HG03575 (cell line): ENCODE measurements around the gene GGA2.
"Not testable (repeated sequence)": the region's sequence is repeated elsewhere in the genome, so short reads cannot be mapped to it uniquely, and the experiment has no call there.

ENCODE experiments used
- ATAC-seq: cut with Tn5 transposase; IDR thresholded peaks from one replicate; pipeline ENCODE4 v1.9.1; 2021; ENCODE audit not compliant: unreplicated experiment, insufficient number of reproducible peaks, low FRiP score; ENCODE audit errors: extremely low read depth

GGA2 gene

GRCh38 chr16:23485257-23485614 is 25.1 kb downstream of the GGA2 start:
- no peak for ATAC-seq

- ATAC-seq = no peak
Observed at GRCh38 chr16:23484510-23485256, 25.6 kb downstream of the GGA2 start.

DNA sequence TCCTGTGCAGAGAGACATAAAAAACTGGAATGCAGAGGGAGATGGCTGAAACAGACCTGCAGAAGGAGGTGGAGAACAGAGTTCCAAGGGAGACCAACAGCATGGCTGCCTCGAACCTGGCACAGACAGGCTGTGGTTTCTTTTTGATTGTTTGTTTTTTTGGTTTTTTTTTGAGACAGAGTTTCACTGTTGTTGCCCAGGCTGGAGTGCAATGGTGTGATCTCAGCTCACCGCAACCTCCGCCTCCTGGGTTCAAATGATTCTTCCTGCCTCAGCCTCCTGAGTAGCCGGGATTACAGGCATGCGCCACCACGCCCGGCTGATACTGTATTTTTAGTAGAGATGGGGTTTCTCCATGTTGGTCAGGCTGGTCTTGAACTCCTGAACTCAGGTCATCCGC is 26.8 kb downstream of the GGA2 start:
- ATAC-seq = not testable (repeated sequence)

GRCh38 chr16:23482778-23483177 is 27.5 kb downstream of the GGA2 start:
- ATAC-seq = no peak

DNA sequence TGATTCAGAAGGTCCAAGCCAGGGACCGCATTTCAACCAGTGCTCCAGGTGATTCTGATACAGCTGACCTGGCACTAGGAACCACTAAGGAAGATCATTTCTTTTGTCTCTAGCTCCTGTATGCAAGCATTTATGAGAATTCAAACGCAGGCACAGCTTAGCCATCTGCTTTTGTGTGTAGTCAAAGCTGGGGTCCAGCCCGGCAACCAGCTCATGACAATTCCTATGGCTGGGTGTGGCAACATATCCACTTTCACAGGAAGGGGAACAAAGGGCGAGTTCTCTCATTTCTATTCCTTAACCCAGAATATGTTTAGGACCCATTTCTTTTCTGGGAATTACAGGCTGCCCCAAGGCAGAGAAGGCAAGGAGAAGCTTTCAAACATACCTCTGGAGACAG is 30.0 kb downstream of the GGA2 start:
- no peak for ATAC-seq

GRCh38 chr16:23479138-23479537 is 31.2 kb downstream of the GGA2 start:
- ATAC-seq = no peak

DNA sequence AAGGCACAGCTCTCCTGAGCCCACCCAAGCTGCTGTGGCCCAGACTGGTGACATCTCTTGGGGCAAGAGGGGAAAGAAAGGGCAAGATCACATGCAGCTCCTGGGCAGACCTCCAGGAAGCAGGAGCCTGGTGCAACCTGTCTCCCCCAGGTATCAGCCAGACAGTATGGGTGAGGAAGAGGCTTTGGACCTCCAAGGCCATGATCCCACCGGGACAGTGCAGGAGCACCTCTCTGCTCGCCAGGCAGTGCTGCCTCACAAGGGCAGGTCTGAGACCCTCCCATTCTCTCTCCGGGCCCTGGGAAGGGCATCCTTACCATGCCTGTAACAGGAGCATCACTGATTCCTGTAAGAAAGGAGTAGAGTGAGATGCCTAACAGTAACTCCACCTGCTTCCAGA is 31.7 kb downstream of the GGA2 start:
- ATAC-seq = no peak

GRCh38 chr16:23476289-23476688 is 34.0 kb downstream of the GGA2 start:
- ATAC-seq = no peak

DNA sequence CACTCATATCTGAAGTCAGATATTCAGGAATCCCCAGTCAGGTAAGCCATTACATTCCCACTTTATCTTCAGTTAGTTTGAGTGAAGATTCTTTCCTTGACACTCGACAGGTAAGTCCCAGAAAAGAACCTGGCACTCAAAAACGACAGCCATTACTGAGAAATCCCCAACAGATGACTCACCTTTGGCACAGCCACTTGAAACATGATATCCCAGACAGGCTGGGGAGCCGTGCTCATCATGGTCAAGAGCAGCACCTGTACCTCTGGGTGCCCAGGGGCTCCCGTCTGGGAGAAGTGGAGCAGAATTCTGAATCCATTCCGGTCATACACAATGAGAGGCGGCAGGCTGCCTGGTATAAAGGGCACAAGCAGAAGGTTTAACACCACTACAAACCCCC is 40.5 kb downstream of the GGA2 start:
- ATAC-seq = no peak

- ATAC-seq = no peak
Observed at GRCh38 chr16:23466162-23466885, 44.0 kb downstream of the GGA2 start.

DNA sequence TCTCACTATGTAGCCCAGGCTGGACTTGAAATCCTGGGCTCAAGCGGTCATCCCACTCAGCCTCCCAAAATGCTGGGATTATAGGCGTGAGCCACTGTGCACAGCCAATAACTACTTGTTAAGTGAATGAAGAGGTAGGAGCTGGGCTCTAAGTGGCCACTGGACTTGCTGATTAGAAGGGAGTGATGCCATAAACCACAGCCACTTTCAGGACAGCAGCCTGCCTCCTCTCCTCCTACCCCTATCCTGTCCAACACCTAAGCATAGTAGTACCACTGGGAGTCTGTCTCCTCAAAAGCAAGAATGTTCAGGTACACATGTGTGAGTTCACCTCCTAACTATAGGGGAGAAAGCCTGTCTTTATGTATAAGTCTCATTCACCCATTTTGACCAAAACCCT is 45.1 kb downstream of the GGA2 start:
- no peak for ATAC-seq

- no peak for ATAC-seq
Observed at GRCh38 chr16:23464196-23464595, 46.1 kb downstream of the GGA2 start.

DNA sequence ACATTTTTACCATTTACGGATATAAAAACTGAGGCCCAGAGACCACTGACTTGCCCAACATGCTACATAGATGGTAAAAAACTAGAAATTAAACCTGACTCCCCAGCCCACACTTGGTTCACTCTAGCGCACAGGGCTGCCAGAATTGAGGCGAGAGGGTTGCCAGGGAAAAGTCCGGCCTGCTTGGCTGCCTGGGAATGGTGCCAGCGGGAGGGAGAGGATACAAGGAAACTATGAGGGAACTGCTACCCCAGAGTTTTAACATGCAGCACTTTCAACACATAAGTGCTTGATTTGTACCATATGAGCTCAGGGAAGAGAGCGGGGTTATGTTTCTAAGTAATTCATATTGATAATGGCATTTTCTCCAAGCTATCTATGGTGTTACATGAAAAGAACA is 47.3 kb downstream of the GGA2 start:
- not testable (repeated sequence) for ATAC-seq

GRCh38 chr16:23453338-23454052 is 56.8 kb downstream of the GGA2 start:
- ATAC-seq = no peak

- ATAC-seq = no peak
Observed at GRCh38 chr16:23452572-23453337, 57.5 kb downstream of the GGA2 start, which contains the start of gene COG7. Gene COG7, minus strand, starts transcription at chr16:23453189. Its CDS starts 195 bp downstream, at chr16:23452994.

DNA sequence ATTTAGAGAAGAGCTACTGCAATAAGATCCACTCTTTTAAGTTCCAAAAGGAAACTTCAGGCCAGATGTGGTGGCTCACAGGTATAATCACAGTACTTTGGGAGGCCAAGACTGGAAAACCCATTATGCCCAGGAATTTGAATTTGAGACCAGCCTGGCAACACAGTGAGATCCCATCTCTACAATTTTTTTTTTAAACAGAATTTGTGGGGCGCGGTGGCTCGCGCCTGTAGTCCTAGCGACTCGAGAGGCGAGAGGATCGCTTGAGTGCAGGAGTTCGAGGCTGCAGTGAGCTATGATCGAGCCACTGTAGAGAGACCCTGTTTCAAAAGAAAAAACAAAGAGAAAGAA is 58.1 kb downstream of the GGA2 start:
- no peak for ATAC-seq

GRCh38 chr16:23448392-23448791 is 61.9 kb downstream of the GGA2 start:
- no peak for ATAC-seq

DNA sequence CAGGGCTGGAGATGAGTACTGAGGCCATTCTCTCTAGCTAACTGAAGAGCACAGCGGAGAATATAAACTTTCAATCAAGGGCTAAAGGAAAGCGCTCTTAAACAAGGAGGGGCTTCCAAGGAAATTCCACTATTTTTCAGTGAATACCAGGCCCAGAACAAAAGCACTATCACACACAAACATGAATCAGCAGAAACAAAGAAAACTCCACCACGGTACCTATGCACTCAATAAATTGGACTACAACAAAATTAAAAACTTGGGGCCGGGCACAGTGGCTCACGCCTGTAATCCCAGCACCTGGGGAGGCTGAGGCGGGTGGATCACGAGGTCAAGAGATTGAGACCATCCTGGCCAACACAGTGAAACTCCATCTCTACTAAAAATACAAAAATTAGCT is 72.8 kb downstream of the GGA2 start:
- ATAC-seq = not testable (repeated sequence)

- ATAC-seq = no peak
Observed at GRCh38 chr16:23436951-23437350, 73.3 kb downstream of the GGA2 start.
